Neural cell (in vitro differentiated cells): ENCODE data around the gene GPR63.

Experiments
- RAD21 ChIP-seq: fragments of 450-650 bp; conservative IDR thresholded peaks from 2 replicates; pipeline ENCODE4 v1.6.1; 2014; ENCODE audit warnings: antibody characterized with exemption, mild to moderate bottlenecking, moderate library complexity
- TF ChIP-seq, protein P1 (sequence below): fragments of 450-650 bp; IDR thresholded peaks from 2 replicates; pipeline ENCODE4 v1.5.1; 2014; ENCODE audit warnings: antibody characterized with exemption, mild to moderate bottlenecking, moderate library complexity; ENCODE audit not compliant: poor library complexity, severe bottlenecking
- TF ChIP-seq, protein P2 (sequence below): IDR thresholded peaks from 2 replicates; pipeline ENCODE4 v1.6.1; 2012; ENCODE audit warnings: borderline replicate concordance

DNA sequence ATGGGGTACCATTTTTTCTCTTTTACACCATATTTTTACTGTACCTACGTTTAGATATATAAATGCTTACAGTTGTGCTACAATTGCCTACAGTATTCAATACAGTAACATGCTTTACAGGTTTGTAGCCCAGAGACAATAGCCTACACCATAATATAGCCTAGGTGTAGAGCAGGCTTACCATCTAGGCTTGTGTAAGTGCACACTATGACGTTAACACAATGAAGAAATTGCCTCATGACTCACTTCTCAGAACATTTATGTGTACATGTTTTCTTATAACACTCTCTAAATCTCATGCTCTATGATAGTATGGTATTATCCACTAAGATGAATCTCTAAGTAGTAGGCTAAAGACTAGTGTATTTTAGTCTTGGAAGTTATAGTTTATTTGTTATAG is 13.5 kb downstream of the GPR63 start:
- TF ChIP-seq, protein P1, sequence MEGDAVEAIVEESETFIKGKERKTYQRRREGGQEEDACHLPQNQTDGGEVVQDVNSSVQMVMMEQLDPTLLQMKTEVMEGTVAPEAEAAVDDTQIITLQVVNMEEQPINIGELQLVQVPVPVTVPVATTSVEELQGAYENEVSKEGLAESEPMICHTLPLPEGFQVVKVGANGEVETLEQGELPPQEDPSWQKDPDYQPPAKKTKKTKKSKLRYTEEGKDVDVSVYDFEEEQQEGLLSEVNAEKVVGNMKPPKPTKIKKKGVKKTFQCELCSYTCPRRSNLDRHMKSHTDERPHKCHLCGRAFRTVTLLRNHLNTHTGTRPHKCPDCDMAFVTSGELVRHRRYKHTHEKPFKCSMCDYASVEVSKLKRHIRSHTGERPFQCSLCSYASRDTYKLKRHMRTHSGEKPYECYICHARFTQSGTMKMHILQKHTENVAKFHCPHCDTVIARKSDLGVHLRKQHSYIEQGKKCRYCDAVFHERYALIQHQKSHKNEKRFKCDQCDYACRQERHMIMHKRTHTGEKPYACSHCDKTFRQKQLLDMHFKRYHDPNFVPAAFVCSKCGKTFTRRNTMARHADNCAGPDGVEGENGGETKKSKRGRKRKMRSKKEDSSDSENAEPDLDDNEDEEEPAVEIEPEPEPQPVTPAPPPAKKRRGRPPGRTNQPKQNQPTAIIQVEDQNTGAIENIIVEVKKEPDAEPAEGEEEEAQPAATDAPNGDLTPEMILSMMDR = no peak
- TF ChIP-seq RAD21 = no peak
- TF ChIP-seq, protein P2, sequence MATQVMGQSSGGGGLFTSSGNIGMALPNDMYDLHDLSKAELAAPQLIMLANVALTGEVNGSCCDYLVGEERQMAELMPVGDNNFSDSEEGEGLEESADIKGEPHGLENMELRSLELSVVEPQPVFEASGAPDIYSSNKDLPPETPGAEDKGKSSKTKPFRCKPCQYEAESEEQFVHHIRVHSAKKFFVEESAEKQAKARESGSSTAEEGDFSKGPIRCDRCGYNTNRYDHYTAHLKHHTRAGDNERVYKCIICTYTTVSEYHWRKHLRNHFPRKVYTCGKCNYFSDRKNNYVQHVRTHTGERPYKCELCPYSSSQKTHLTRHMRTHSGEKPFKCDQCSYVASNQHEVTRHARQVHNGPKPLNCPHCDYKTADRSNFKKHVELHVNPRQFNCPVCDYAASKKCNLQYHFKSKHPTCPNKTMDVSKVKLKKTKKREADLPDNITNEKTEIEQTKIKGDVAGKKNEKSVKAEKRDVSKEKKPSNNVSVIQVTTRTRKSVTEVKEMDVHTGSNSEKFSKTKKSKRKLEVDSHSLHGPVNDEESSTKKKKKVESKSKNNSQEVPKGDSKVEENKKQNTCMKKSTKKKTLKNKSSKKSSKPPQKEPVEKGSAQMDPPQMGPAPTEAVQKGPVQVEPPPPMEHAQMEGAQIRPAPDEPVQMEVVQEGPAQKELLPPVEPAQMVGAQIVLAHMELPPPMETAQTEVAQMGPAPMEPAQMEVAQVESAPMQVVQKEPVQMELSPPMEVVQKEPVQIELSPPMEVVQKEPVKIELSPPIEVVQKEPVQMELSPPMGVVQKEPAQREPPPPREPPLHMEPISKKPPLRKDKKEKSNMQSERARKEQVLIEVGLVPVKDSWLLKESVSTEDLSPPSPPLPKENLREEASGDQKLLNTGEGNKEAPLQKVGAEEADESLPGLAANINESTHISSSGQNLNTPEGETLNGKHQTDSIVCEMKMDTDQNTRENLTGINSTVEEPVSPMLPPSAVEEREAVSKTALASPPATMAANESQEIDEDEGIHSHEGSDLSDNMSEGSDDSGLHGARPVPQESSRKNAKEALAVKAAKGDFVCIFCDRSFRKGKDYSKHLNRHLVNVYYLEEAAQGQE = no peak
